Kasumi-1 (cell line): ENCODE measurements around the gene SAMD8.
"Not testable (repeated sequence)": the region's sequence is repeated elsewhere in the genome, so short reads cannot be mapped to it uniquely, and the experiment has no call there.

Experiments used
- DNase-seq, 2 experiments: peaks; one replicate each; lab custom pipeline; 2025; lab: John Stamatoyannopoulos, UW

Gene SAMD8

DNA sequence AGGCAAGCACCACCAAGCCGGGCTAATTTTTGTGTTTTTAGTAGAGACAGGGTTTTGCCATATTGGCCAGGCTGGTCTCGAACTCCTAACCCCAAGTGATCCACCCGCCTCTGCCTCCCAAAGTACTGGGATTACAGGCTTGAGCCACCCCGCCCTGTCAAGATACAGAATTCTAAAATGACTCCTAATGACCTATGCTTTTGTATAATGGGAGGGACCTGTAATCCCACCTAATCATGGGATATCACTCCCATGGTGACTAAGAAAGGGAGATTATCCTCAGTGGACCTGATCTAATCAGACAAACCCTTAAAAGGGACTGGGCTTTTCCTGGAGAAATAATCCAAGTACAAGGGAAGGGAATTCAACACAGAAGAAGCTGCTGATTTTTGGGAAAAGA is 28.8 kb downstream of the SAMD8 start:
- DNase-seq: no peak

GRCh38 chr10:75143353-75143752 is 31.9 kb downstream of the SAMD8 start:
- no peak for DNase-seq

- peak in 1 of 2 experiments; percentile 23 for DNase-seq
Measured at GRCh38 chr10:75145590-75145989, 34.1 kb downstream of the SAMD8 start.

GRCh38 chr10:75146780-75147179 is 35.3 kb downstream of the SAMD8 start:
- DNase-seq: no peak

DNA sequence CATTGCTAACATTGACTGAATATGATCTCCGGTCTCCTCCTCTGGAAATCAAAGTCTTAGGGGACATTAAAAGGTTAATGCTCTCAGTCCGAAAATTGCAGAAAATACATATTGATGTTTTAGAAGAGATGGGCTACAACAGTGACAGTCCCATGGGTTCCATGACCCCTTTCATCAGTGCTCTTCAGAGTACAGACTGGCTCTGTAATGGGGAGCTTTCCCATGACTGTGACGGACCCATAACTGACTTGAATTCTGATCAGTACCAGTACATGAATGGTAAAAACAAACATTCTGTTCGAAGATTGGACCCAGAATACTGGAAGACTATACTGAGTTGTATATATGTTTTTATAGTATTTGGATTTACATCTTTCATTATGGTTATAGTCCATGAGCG is 39.2 kb downstream of the SAMD8 start:
- DNase-seq: no peak

GRCh38 chr10:75159519-75159918 is 48.1 kb downstream of the SAMD8 start:
- no peak for DNase-seq

GRCh38 chr10:75165684-75166622 is 54.5 kb downstream of the SAMD8 start:
- peak; percentile 83 to 84 for DNase-seq

DNA sequence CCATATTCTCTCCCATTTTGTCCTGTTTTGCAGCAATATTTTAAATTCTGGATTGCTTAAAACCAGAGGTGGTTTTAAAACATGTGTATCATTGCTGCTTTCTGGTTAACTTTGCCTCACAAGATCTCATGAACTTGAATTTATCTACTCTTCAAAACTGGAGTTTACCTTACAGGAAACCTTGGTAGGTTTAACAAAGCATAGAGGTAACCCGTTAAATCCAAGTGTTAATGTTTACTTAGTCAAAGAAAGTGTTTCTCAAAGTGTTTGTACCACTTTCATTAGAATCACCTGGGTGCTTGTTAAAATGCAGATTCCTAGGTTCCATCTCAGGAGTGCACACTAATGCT is 55.1 kb downstream of the SAMD8 start:
- no peak for DNase-seq

DNA sequence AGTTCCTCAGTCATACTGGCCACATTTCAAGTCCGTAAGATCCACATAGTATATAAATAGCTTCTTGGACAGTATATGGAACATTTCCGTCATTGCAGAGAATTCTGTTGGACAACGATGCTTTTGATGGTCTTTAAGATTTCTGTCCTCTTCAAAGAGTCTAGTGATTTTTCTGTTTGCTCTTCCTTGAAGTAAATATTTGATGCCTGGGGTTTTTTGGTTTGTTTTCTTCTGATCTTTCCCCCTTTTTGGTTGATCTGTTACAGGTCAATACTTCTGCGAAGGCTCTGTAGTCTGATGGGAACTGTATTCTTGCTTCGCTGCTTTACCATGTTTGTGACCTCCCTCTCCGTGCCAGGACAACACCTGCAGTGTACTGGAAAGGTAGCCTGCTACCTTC is 56.8 kb downstream of the SAMD8 start:
- DNase-seq: no peak

DNA sequence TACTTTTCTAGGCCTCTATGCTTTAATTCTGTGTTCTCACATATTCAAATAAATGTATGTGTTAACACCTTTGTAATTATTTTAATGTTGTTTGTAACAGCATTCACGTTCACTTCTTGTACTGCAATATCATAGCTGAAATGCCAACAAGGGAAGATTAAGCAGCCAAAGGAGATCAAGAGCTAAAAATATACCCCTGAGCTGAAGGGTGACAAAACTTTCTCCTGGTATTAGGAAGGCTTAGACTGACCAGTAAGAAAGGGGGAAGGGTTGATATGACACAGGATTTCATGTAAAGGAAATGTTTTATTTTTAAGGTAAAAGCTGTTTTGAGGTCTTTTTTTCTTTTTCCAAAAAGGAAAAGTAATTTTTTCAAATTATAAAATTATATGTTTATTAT is 58.8 kb downstream of the SAMD8 start:
- DNase-seq: no peak

DNA sequence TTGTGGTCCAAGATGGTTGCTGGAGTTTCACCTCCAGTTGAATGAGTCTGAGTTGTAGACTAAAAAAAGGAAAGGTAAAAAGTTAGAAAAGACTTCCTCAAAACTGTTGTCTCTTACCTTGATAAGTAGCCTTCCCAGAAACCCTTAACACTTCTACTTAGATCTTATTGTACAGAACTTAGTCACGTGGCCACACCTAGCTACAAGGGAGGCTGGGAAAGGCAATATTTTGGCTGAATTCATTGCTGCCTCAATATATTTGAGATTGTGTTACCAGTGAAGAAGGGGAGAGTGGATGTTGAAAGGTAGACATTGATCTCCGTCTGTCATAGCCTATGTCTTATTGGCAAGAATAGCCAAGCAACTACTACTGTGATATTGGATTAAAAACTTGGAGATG is 63.6 kb downstream of the SAMD8 start:
- no peak for DNase-seq

DNA sequence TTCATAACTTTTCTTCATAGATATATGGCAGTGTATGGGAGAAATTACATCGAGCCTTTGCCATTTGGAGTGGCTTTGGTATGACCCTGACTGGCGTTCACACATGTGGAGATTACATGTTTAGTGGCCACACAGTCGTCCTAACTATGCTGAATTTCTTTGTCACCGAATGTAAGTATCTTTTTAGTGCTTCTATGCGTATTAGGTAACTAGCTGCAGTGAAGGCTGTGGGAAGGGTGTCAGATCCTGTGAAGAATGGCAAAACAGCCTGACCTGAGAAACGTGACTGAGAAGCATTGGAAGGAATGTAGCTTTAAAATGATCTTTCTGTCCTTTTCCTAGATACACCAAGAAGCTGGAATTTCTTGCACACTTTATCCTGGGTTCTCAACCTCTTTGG is 64.6 kb downstream of the SAMD8 start:
- DNase-seq: no peak

- DNase-seq: no peak
Measured at GRCh38 chr10:75176736-75177135, 65.3 kb downstream of the SAMD8 start.

DNA sequence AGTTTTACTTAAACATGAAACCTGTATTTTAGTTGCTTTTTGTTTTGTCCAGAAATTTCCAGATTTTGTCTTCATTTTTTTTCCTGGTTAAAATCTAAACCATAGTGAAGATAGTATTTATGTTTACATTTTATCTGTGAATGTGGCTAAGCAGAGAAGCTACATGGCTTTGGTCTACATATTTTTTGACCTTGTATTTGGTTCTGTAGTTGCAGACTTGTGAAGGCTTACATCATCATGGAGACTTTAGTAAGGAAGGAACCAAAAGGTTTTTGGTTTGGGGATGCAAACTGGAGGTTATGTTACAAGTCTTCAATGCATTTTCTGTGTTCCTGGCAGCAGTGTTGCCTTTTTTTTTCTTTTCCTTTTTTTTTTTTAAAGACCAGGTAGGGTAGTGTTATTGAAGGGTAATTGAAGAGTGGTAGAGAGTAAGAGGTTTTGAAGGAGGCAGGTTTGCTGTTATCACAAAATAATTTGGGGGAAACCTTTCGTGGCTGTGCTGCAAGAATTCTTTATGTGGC is 68.3 kb downstream of the SAMD8 start:
- no peak for DNase-seq

DNA sequence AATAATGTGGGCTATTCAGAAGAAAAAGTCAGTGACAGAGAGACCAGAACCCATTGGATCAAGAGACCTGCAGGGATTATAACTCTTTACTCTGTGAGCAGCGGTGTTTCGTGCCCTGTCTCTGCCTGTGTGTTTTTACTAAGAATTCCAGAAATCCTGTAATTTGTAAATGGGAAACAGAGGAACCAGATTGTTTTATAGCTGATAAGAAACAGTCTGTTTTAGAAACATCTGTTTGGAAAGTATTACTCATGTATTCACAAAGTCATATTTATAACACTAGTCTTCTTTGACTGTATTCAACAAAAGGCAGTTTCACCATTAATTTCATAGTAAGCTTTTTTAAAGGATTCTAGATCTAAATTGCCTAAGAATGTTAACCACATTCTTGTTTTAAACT is 69.1 kb downstream of the SAMD8 start:
- DNase-seq: no peak

DNA sequence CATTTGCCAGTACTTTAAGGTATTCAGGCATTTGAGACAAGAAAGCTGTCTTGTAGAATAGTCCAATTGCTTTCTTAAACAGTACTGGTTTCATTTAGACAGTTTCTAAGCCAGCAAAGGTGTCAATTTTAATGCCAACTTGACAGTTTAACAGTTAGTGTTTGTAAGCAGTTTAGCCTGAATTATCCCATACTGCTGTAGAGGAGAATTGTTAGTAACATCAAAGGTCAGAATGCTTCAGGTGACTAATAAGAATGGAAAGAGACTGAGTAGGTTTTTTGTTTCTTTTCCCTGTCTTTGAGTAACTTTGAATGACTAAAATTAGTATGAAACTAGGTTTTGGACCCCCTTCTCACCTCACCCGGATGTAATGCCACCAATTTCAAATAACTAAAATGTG is 69.6 kb downstream of the SAMD8 start:
- DNase-seq: no peak

DNA sequence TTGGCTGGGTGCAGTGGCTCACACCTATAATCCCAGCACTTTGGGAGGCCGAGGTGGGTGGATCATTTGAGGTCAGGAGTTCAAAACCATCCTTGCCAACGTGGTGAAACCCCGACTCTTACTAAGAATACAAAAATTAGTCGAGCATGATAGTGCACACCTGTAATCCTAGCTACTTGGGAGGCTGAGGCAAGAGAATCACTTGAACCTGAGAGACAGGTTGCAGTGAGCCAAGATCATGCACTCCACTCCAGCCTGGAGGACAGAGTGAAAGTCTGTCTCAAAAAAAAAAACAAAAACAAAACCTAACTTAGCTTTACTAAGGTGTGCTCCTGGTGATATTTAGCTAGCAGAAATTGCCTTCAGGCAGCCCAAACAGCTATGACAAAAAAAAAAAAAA is 74.9 kb downstream of the SAMD8 start:
- DNase-seq: no peak

DNA sequence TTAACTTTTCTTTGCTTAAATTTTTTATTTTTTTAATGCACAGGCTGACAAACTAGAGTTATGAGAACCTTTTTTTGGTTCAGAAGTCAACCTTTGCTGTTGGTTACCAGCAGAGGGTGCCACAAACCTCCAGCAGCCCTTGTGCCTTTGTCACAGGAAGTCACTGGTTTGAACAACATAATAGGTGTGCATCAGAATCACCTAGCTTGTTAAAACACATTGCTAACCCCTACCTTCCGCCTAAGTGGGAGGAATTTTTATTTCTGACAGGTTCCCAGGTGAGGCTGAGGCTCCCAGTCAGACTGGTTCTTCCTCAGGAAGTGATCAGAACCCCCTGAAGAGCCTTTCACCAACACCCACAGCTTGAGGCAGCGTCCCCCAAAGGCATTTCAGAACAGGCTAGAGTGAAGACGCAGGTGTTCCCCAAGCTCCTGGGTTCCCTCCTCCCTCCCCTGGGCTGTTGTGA is 76.5 kb downstream of the SAMD8 start:
- DNase-seq: peak; percentile 73 to 80

GRCh38 chr10:75188522-75188921 is 77.1 kb downstream of the SAMD8 start:
- not testable (repeated sequence) for DNase-seq

DNA sequence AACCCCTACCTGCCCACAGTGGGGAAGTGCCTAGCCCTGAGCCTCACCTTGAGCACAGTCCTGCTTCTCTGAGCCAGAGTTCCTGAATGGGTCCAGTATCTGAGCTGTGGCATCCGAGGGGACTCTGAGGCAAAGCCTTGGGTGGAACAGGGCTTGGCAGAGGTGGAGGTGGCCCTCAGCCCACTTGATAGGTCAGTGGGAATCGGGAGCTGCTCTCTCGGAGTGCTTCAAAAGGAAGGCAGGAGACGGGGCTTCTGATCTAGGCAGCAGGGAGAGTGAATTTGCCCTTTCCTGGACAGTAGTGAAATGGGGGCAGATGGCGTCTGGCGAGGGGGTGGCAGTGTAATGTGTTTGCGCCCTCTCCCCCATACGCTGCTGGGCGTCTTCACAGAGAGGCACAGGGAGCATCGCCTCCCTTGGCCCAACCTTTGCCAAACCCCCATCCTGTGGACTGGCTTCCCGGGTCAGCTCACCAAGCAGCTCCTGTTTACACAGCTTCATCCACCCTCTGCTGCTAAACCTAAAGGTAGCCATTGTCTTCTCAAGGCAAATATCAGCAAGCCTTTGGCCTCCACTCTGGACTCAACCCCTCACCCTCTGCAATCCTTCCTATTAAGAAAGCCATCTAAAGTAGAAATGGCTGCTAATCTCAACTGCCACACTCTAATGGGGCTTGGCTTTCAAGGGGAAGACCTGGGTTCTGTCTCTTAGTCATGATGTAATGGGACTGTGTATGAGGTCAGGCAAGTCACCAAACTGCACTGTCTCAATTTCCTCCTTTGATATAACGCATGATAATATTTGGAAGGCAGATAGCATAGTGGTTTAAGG is 78.0 kb downstream of the SAMD8 start:
- no peak for DNase-seq

DNA sequence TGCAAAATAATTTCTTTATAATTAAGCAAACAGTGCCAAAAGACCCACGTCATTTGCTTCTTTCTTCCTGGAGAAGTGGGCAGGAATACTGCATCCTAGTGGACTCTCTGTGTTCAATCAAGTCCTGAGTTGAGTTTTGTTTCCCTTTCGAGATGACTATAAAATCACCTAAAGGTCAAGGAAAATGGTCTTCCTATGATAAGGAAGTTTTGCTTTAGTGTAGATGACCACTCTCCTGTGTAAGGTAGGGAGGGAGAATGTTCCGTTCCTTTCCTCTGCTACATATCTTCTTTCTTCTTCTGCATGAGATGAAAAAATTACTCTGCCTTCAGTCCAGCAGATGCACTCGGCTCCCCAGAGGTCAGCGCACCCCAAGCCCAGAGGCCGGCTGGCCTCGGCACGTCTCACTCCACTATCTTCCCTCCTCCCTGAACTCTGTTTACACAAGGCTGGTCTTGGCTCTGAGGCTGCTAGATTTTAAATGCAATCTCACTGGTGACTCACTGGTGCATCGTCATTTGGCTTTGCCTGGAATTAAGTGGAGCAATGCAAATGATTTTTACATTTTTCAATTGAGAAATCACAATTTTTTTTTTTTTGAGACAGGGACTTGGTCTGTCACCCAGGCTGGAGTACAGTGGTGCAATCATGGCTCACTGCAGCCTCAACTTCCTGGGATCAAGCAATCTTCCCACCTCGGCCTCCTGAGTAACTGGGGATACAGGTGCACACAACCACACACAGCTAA is 80.5 kb downstream of the SAMD8 start:
- DNase-seq: no peak

DNA sequence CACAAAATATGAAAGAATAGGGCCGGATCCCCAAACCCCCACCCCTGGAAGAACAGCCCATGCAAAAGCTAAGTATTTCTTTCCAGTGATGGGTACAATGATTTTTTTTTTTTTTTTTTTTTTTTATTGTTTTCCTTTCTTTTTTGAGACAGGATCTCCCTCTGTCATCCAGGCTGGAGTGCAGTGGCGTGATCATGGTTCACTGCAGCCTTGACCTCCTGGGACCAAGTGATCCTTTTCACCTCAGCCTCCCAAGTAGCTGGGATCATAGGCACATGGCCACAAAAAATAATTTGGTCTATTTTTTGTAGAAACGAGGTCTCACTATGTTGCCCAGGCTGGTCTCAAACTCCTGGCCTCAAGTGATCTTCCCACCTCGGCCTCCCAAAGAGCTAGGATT is 83.2 kb downstream of the SAMD8 start:
- DNase-seq: not testable (repeated sequence)
